D721Med (cell line): Measurements from ENCODE around the gene HMG20A.

Experiments
- DNase-seq: peaks from one replicate; pipeline ENCODE4 v3.0.0; 2011; ENCODE audit warnings: low spot score; ENCODE audit not compliant: insufficient read length
- FAIRE-seq: peaks from 2 replicates; lab custom pipeline; 2011; peaks lifted over from hg19 to GRCh38; lab: Jason Lieb, UNC
- TF ChIP-seq, protein P1 (sequence below): IDR thresholded peaks from 2 replicates; pipeline ENCODE4 v1.5.1; 2012; ENCODE audit warnings: mild to moderate bottlenecking, control low read depth; ENCODE audit not compliant: insufficient read depth; ENCODE audit errors: missing control alignments

HMG20A gene

DNA sequence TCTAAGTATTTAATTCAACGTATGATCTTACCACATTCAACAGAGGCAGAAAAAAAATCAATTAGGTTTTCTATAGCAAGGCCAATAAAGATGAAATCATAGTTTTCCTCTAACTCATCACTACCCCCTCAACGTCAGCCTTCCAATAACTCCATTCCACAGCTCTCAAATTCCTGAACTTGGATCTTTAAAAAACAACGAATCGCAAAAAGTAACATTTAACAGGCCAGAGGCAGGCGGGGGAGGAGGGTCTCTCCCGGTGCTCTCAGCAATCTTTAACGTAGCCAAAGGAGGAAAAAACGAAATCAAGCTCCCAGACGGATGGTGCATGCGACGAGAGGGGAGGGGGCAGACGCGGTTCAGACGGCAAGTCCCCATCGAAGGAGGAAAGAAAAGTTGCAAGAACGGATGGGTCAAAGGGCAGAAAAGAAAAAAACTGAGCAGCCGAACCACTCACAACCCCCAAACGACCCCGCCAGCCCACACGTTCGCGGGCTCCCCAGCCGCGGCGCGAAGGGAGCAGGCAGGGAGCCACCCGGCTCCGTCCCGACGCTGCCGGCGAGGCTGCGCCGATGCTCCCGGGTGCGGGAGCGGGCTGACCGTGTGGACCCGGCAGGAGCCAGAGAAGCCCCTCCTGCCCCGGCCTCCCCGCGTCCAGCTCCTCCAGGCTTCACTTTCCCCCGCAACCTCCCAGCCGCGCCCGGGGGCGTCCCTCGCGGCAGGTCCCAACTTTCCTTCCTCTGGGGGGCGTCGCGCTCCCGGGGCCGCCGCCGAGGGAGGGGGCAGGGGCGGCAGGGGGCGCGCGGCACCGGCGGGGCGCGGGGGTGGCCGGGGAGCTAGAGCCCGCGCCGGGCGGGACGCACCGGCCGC lies 1.5 kb upstream of the HMG20A start:
- no peak for FAIRE-seq
- DNase-seq = peak; percentile 20
- TF ChIP-seq, protein P1, sequence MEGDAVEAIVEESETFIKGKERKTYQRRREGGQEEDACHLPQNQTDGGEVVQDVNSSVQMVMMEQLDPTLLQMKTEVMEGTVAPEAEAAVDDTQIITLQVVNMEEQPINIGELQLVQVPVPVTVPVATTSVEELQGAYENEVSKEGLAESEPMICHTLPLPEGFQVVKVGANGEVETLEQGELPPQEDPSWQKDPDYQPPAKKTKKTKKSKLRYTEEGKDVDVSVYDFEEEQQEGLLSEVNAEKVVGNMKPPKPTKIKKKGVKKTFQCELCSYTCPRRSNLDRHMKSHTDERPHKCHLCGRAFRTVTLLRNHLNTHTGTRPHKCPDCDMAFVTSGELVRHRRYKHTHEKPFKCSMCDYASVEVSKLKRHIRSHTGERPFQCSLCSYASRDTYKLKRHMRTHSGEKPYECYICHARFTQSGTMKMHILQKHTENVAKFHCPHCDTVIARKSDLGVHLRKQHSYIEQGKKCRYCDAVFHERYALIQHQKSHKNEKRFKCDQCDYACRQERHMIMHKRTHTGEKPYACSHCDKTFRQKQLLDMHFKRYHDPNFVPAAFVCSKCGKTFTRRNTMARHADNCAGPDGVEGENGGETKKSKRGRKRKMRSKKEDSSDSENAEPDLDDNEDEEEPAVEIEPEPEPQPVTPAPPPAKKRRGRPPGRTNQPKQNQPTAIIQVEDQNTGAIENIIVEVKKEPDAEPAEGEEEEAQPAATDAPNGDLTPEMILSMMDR = peak; percentile 16

DNA sequence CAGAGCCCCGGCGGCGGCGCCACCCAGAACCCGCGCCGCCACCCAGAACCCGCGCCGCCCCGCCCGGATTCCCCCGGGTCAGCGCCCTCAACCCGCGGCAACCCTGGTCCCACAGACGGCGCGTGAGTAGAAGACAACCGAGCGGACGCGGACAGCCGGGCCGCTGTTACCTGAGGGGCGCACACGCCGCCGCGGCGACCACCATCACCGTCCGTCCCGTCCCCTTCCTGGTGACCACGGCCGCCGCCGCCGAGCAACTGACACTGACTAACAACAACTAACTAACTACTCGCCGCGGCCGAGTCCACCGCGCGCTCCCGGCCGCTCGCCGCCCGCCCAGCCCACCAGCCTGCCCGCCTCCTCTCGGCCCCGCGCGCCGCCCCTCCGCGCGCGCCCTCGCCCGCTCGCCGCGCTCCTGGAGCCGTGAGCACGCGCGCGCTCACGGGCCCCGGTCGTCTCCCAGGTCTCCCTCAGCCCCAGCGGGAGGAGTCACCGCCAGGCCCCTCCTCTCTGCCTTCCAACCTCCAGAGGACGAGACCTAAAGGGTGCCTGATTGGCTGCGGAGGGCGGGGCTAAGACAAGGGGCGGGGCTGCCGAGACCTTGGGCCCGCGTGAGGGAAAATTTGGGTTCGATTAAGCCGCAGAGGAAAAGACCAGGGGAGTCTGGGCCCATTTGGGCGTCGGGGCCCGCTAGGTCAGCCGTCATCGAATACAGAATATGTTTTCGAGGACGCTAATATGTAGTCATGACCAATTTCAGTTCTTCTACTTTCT lies 665 bp upstream of the HMG20A start, which contains the start of gene PEAK1:
Gene PEAK1, minus strand, starts transcription at position 269 of the 774 bp plus-strand sequence. CDS start 238,178 bp downstream, outside the sequence.
- DNase-seq (peak; percentile 71), FAIRE-seq (no peak)
- TF ChIP-seq, protein P1 = no peak

DNA sequence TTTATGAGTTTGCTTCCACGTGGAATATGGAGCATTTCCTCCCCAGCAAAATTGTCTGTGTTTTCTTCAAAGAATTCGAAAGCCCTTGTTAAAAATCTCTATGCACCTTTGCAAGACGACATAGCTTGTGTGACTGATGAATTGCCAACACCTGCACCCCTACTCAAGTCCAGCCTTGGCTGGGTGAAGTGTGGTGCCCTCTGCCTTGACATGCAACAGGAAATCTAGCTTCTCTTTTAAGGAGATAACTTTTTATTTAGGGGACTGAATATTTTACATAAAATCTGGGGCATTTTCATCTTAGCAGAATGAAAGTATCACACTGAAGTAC lies 647 bp downstream of the HMG20A start:
- DNase-seq (no peak), FAIRE-seq (no peak)
- TF ChIP-seq, protein P1 = no peak

DNA sequence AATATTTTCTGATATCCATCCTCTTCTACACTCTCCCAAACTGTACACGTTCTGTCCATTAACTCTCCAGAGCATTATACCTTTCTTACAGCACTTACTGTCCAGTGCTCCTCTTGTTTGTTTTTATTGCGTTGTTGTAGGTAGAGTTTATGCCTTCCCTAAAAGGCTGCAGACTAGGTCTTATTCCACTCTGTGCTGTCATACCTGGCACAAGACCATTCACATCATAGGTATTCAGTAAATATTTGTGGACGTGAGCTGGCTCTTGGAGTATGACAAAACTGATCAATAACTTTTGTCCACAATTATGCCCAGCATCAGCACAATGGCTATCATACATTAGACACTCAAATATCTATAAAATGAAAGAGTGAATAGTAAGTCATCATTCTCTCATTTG lies 4.4 kb downstream of the HMG20A start:
- DNase-seq = no peak
- FAIRE-seq = no peak
- TF ChIP-seq, protein P1 = no peak

DNA sequence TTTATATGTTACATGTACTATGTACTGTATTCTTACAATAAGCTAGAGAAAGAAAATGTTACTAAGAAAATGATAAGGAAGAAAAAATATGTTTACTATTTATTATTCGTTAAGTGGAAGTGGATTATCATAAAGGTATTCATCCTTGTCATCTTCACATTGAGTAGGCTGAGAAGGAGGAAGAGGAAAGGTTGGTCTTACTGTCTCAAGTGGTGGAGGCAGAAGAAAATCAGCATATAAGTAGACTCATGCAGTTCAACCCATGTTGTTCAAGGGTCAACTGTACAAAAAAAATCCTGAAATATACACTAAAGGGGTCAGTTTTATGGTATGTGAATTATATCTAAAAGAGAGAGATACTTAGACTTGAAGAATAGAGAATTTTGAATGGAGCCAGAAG lies 5.7 kb downstream of the HMG20A start:
- no peak for DNase-seq
- no peak for FAIRE-seq
- TF ChIP-seq, protein P1 = no peak

DNA sequence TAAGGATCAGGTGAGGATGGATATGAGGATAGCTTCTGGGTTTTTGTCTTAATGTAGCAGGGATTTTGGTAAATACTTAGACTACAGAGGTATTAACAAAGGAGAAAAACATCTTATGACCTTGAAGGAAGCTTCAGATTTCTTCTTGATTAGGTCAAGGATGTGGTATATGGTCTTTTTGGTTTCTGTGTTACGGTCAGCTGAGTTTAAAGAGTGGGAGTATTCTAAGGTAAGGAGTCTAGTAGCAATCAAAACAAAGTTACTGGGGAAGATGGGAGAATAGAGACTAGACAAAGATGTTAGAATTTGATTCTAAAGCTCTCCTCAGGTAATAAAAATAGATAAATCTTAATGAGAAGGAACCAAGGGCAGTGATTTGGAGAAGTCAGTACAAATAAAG lies 6.2 kb downstream of the HMG20A start:
- TF ChIP-seq, protein P1 = no peak
- no peak for DNase-seq
- FAIRE-seq = no peak
